Measurements from ENCODE around the gene TLE4. TPM values are rescaled to one million over a fixed set of nuclear protein-coding genes. Genes with fewer than 3 reads are reported as not detected.
"Not testable (repeated sequence)": the region's sequence is repeated elsewhere in the genome, so short reads cannot be mapped to it uniquely, and the experiment has no call there.

The TLE4 gene
- total RNA-seq, 1 donor from 2014 or later = 55.6 TPM

DNA sequence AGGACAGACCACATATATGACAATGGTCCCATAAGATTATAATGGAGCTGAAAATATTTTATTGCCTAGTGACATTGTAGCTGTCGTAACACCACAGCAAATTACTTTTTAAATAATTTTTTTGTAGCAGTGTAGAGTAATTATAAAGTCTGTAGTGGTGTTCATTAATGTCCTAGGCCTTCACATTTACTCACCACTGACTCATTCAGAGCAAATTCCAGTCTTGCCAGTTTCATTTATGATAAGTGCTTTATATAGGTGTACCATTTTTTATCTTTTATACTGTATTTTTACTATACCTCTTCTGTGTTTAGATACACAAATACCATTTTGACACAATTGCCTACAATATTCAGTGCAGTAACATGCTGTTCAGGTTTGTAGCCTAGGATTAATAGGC lies 67.6 kb downstream of the TLE4 start:
- H3K27me3 Mint-ChIP-seq = no peaks in the 10 kb centered on the region
- H3K36me3 Mint-ChIP-seq (ENCODE audit: insufficient read depth) = peaks cover 21% of the 10 kb centered on the region
- TF ChIP-seq, protein P1, sequence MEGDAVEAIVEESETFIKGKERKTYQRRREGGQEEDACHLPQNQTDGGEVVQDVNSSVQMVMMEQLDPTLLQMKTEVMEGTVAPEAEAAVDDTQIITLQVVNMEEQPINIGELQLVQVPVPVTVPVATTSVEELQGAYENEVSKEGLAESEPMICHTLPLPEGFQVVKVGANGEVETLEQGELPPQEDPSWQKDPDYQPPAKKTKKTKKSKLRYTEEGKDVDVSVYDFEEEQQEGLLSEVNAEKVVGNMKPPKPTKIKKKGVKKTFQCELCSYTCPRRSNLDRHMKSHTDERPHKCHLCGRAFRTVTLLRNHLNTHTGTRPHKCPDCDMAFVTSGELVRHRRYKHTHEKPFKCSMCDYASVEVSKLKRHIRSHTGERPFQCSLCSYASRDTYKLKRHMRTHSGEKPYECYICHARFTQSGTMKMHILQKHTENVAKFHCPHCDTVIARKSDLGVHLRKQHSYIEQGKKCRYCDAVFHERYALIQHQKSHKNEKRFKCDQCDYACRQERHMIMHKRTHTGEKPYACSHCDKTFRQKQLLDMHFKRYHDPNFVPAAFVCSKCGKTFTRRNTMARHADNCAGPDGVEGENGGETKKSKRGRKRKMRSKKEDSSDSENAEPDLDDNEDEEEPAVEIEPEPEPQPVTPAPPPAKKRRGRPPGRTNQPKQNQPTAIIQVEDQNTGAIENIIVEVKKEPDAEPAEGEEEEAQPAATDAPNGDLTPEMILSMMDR (IDR thresholded peaks at IDR 0.05; ENCODE audit: unreplicated experiment) = no peak
- H3K27ac Mint-ChIP-seq = no peak overlapping the region
- H3K9me3 Mint-ChIP-seq (ENCODE audit: low read depth) = peaks cover 10% of the 10 kb centered on the region
- H3K4me3 Mint-ChIP-seq (ENCODE audit: low read depth) = no peak overlapping the region
- no peak for DNase-seq (ENCODE audit: low spot score, unreplicated experiment)
- H3K4me1 Mint-ChIP-seq (ENCODE audit: low read depth) = peaks cover 13% of the 10 kb centered on the region

GRCh38 chr9:79640067-79640466 lies 68.3 kb downstream of the TLE4 start:
- not testable (repeated sequence) for H3K27me3 Mint-ChIP-seq; DNase-seq (ENCODE audit: low spot score, unreplicated experiment); H3K27ac Mint-ChIP-seq; H3K4me3 Mint-ChIP-seq (ENCODE audit: low read depth)
- Mint-ChIP-seq H3K36me3 (ENCODE audit: insufficient read depth) (peaks cover 26% of the 10 kb centered on the region), H3K4me1 (ENCODE audit: low read depth) (peaks cover 13% of the 10 kb centered on the region), H3K9me3 (ENCODE audit: low read depth) (peaks cover 14% of the 10 kb centered on the region)

DNA sequence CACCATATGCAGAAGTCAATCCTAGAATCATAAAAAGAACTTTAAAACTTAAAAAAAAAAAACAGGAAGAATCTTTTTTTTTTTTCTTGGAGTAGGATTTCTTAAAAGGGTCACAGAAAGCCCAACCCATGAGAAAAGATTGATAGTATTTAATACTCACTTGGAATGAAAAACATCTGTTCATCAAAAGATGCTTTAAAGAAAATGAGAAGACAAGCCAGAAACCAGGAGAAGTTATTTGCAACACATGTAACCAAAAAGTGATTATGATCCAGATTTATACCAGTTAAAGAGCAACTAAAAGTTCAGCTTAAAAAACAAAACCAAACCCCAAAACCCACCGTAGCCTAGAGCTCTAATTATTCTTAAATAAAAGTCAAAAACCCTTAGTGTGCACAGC lies 69.3 kb downstream of the TLE4 start:
- TF ChIP-seq, protein P1 (IDR thresholded peaks at IDR 0.05; ENCODE audit: unreplicated experiment) = no peak
- peaks cover 27% of the 10 kb centered on the region for H3K36me3 Mint-ChIP-seq (ENCODE audit: insufficient read depth)
- H3K4me1 Mint-ChIP-seq (ENCODE audit: low read depth) = peaks cover 15% of the 10 kb centered on the region
- no peak overlapping the region for H3K4me3 Mint-ChIP-seq (ENCODE audit: low read depth)
- DNase-seq (ENCODE audit: low spot score, unreplicated experiment) = no peak
- peaks cover 15% of the 10 kb centered on the region for H3K9me3 Mint-ChIP-seq (ENCODE audit: low read depth)
- no peak overlapping the region for H3K27ac Mint-ChIP-seq
- H3K27me3 Mint-ChIP-seq = no peaks in the 10 kb centered on the region

DNA sequence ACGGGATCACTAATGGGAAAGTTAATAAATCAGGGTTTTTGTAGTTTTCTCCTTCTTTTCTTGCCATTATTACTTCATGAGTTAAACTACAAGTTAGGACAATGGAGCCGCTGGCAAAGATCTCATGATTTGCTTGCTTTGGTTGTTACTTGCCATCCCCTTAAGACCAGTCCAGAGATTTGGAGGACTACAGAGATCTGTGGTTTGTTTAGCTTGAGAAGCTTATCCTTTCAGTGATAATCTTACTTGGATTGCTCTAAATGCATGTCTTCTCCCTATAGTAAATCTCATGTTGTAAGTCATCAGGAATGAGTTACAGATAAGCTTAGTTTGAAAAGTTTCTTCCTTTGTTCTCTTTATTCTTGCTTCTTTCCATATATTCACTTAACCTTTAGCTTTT lies 70.9 kb downstream of the TLE4 start:
- DNase-seq (ENCODE audit: low spot score, unreplicated experiment) = no peak
- no peak overlapping the region for H3K4me3 Mint-ChIP-seq (ENCODE audit: low read depth)
- TF ChIP-seq, protein P1 (IDR thresholded peaks at IDR 0.05; ENCODE audit: unreplicated experiment) = no peak
- H3K27me3 Mint-ChIP-seq = no peaks in the 10 kb centered on the region
- no peak overlapping the region for H3K27ac Mint-ChIP-seq
- peaks cover 6% of the 10 kb centered on the region for H3K4me1 Mint-ChIP-seq (ENCODE audit: low read depth)
- H3K9me3 Mint-ChIP-seq (ENCODE audit: low read depth) = peaks cover 15% of the 10 kb centered on the region
- H3K36me3 Mint-ChIP-seq (ENCODE audit: insufficient read depth) = peaks cover 22% of the 10 kb centered on the region

DNA sequence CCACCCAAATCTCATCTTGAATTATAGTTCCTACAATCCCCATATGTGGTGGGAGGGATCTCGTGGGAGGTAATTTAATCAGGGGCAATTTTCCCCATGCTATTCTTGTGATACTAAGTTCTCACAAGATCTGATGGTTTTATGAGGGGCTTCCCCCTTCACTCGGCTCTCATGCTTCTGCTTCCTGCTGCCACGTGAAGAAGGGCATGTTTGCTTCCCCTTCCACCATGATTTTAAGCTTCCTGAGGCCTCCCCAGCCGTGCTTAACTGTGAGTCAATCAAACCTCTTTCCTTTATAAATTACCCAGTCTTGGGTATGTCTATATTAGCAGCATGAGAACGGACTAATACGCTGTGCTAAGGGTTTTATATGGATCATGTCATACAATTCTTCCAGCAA lies 72.3 kb downstream of the TLE4 start:
- Mint-ChIP-seq H3K27me3 (no peaks in the 10 kb centered on the region), H3K4me3 (ENCODE audit: low read depth) (no peak overlapping the region), H3K4me1 (ENCODE audit: low read depth) (peaks cover 3% of the 10 kb centered on the region), H3K27ac (no peak overlapping the region), H3K36me3 (ENCODE audit: insufficient read depth) (peaks cover 16% of the 10 kb centered on the region), H3K9me3 (ENCODE audit: low read depth) (peaks cover 10% of the 10 kb centered on the region)
- DNase-seq (ENCODE audit: low spot score, unreplicated experiment) = no peak
- TF ChIP-seq, protein P1 (IDR thresholded peaks at IDR 0.05; ENCODE audit: unreplicated experiment) = no peak

DNA sequence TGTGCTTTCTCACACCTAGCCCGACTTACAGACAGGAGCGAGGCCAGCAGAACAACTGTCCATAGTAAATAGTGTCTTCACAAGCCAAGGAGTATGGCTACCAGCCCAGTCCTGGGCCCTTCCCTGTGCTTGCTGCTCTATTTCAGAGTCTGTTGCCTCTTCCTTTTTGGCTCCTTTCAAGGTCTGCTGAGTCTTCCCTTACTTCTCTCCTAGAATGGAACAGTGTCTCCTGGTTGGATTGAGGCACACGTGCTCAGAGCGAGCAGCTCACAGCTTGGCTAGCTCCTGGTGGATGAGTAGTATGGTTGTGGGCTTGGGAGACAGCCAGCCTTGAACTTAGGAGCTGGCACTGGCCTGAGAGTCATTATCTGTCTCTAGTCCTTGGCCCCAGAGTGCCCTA lies 72.8 kb downstream of the TLE4 start:
- no peak overlapping the region for H3K4me3 Mint-ChIP-seq (ENCODE audit: low read depth)
- no peak for DNase-seq (ENCODE audit: low spot score, unreplicated experiment)
- peaks cover 10% of the 10 kb centered on the region for H3K9me3 Mint-ChIP-seq (ENCODE audit: low read depth)
- no peak overlapping the region for H3K27ac Mint-ChIP-seq
- peaks cover 16% of the 10 kb centered on the region for H3K36me3 Mint-ChIP-seq (ENCODE audit: insufficient read depth)
- H3K4me1 Mint-ChIP-seq (ENCODE audit: low read depth) = peaks cover 3% of the 10 kb centered on the region
- no peaks in the 10 kb centered on the region for H3K27me3 Mint-ChIP-seq
- TF ChIP-seq, protein P1 (IDR thresholded peaks at IDR 0.05; ENCODE audit: unreplicated experiment) = no peak
